B cell (primary cell): ENCODE results near the gene TCF23.

Source experiments
- CTCF ChIP-seq: fragments of 200-600 bp; IDR thresholded peaks from one replicate; pipeline ENCODE4 v1.8.0; 2022; ENCODE audit warnings: antibody characterized with exemption, mild to moderate bottlenecking
- EZH2 ChIP-seq: IDR thresholded peaks from 2 replicates; pipeline ENCODE4 v1.6.1; 2012; ENCODE audit warnings: borderline replicate concordance, low read depth, mild to moderate bottlenecking, moderate library complexity, low read length; ENCODE audit not compliant: insufficient read depth, poor library complexity, severe bottlenecking

DNA sequence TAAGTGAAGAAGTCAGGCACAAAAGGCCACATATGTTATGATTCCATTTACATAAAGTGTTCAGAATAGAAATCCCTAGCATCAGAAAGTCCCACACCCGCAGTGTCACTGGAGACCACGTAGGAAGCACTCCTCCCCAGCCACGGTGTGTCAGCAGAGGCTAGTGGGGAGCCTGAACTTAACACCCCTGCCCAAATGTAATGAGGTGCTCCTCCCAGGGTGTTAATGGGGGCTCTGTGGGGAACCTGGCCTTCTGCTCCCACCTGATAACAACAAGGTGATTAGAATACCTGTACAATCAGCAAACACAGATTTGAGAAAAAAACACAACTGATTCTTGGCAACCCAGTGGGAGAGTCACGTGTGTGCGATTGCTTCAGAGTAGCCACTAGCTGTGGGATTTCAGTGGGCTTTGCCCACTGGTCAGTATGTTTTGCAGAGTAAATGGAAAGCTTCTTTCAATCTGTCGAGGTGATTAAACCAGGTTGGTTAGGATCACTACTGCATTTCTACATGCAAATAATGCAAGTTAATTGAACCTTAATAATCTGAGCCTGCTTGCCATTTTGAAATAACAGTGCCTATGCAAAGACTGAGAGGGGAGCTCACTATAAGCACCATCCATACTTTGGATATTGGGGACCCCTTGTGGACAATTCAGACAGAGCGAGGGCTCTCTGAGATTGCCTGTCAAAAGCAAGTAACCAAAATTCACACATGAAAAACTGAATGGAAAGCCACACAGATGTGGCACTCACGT lies 42.4 kb downstream of the TCF23 start:
- peak; percentile 74 for TF ChIP-seq CTCF
- no peak for TF ChIP-seq EZH2
